Chondrocyte (in vitro differentiated cells): ENCODE measurements around the gene SYNPO2. TPM values are rescaled to one million over a fixed set of nuclear protein-coding genes. Genes with fewer than 3 reads are reported as not detected.

Experiments used
- DNase-seq: peaks from one replicate; pipeline ENCODE4 v3.0.0; 2021; ENCODE audit warnings: mixed read lengths, low spot score
- H3K27ac Mint-ChIP-seq: one replicate; pipeline ENCODE4 v1.8.0; 2021; ENCODE audit warnings: mild to moderate bottlenecking, moderate library complexity, mixed read lengths; ENCODE audit not compliant: unreplicated experiment
- H3K27me3 Mint-ChIP-seq: 2 replicates; pipeline ENCODE4 v1.8.0; 2021; ENCODE audit warnings: low read depth, mixed read lengths
- H3K36me3 Mint-ChIP-seq: 2 replicates; pipeline ENCODE4 v1.8.0; 2021; ENCODE audit warnings: low read depth, mixed read lengths
- H3K4me1 Mint-ChIP-seq: 2 replicates; pipeline ENCODE4 v1.8.0; 2021; ENCODE audit warnings: low read depth, mild to moderate bottlenecking, mixed read lengths
- H3K4me3 Mint-ChIP-seq: one replicate; pipeline ENCODE4 v1.8.0; 2021; ENCODE audit warnings: mild to moderate bottlenecking, moderate library complexity, mixed read lengths; ENCODE audit not compliant: unreplicated experiment
- H3K9me3 Mint-ChIP-seq: 2 replicates; pipeline ENCODE4 v1.8.0; 2021; ENCODE audit warnings: low read depth, mixed read lengths
- total RNA-seq: library from RNA; stranded (reverse); gene quantifications from 3 replicates; pipeline ENCODE4 v1.2.1, GENCODE V29; 2021
- TF ChIP-seq, protein P1 (sequence below): fragments of 200-600 bp; sonication (generic); IDR thresholded peaks from 2 replicates; pipeline ENCODE4 v1.5.0; 2021; ENCODE audit warnings: antibody characterized with exemption, mild to moderate bottlenecking, moderate library complexity

Gene SYNPO2
- total RNA-seq, 1 donor from 2014 or later: 21.5 TPM

DNA sequence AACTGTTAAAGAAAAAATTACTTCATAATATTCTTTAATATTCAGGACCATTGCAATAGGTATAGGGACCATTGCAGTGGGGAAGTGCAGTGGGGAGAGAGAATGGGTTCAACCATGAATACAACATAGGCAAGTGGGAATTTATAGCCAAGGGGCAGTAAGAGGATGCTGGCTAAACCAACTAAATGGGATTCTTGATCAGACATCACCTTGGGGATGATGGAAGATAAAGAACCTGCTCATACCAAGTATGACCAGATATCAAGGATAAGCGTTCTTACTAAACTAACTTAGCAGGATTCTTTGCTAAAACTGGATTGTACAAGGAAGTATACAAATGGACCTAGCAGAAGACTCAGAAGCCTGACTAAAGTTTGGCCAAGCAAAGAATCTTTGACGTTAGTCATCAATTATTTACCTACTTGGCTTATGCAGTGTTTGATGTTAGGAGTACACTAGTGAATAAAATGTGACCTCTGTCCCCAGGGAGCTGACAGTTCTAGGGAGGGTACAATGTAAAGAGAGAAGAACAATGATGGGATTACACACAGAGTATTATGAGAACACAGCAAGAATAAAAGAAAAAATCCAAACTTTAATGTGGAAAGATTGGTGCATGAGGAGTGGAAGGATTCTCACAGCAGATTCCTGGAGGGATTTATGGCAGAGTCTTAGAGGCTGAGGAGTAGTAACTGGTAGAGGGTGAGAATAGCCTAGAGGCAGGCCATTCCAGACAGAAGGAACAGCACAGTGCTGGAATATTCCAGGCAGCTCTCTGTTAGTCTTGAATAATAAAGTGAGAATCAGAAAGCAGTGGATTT is 192.3 kb downstream of the SYNPO2 start:
- Mint-ChIP-seq H3K27me3 (no peaks in the 10 kb centered on the region), H3K27ac (no peak overlapping the region), H3K4me3 (no peak overlapping the region)

GRCh38 chr4:119081542-119081859 is 192.8 kb downstream of the SYNPO2 start:
- Mint-ChIP-seq H3K4me1 (no peaks in the 10 kb centered on the region), H3K27ac (no peak overlapping the region), H3K27me3 (no peaks in the 10 kb centered on the region), H3K4me3 (no peak overlapping the region), H3K36me3 (no peaks in the 10 kb centered on the region), H3K9me3 (peaks cover 7% of the 10 kb centered on the region)
- DNase-seq: no peak
- TF ChIP-seq, protein P1, sequence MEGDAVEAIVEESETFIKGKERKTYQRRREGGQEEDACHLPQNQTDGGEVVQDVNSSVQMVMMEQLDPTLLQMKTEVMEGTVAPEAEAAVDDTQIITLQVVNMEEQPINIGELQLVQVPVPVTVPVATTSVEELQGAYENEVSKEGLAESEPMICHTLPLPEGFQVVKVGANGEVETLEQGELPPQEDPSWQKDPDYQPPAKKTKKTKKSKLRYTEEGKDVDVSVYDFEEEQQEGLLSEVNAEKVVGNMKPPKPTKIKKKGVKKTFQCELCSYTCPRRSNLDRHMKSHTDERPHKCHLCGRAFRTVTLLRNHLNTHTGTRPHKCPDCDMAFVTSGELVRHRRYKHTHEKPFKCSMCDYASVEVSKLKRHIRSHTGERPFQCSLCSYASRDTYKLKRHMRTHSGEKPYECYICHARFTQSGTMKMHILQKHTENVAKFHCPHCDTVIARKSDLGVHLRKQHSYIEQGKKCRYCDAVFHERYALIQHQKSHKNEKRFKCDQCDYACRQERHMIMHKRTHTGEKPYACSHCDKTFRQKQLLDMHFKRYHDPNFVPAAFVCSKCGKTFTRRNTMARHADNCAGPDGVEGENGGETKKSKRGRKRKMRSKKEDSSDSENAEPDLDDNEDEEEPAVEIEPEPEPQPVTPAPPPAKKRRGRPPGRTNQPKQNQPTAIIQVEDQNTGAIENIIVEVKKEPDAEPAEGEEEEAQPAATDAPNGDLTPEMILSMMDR: no peak

More for the DNA sequence above, 192.3 kb downstream of the SYNPO2 start:
- H3K9me3 Mint-ChIP-seq: peaks cover 7% of the 10 kb centered on the region
- H3K36me3 Mint-ChIP-seq: no peaks in the 10 kb centered on the region
- no peaks in the 10 kb centered on the region for H3K4me1 Mint-ChIP-seq
- no peak for DNase-seq
- TF ChIP-seq, protein P1: no peak

DNA sequence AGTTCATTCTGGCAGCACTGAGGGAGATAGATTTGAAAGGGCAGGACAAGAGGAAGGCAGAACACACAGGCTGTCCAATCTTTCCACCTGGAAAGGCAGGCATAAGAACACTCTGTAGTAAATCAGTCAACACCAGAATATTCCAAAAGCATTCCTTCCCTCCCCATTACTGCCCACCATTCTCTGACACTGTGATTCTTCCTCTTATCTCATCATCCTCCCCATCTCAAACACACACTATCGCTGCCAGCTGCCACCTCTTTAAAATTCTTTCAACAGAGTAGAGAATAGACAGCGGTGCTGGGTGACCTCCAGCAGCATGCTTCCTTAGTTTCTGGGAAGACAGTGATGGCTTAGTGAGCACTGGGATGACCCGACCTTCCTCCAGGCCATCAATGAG is 193.3 kb downstream of the SYNPO2 start:
- TF ChIP-seq, protein P1: no peak
- H3K36me3 Mint-ChIP-seq: no peaks in the 10 kb centered on the region
- no peak overlapping the region for H3K27ac Mint-ChIP-seq
- H3K4me3 Mint-ChIP-seq: no peak overlapping the region
- no peak for DNase-seq
- H3K27me3 Mint-ChIP-seq: no peaks in the 10 kb centered on the region
- no peaks in the 10 kb centered on the region for H3K4me1 Mint-ChIP-seq
- peaks cover 7% of the 10 kb centered on the region for H3K9me3 Mint-ChIP-seq

GRCh38 chr4:119082661-119083060 is 194.0 kb downstream of the SYNPO2 start:
- no peak overlapping the region for H3K27ac Mint-ChIP-seq
- peaks cover 7% of the 10 kb centered on the region for H3K9me3 Mint-ChIP-seq
- H3K27me3 Mint-ChIP-seq: no peaks in the 10 kb centered on the region
- no peak overlapping the region for H3K4me3 Mint-ChIP-seq
- no peaks in the 10 kb centered on the region for H3K4me1 Mint-ChIP-seq
- no peaks in the 10 kb centered on the region for H3K36me3 Mint-ChIP-seq
- TF ChIP-seq, protein P1: no peak
- no peak for DNase-seq

DNA sequence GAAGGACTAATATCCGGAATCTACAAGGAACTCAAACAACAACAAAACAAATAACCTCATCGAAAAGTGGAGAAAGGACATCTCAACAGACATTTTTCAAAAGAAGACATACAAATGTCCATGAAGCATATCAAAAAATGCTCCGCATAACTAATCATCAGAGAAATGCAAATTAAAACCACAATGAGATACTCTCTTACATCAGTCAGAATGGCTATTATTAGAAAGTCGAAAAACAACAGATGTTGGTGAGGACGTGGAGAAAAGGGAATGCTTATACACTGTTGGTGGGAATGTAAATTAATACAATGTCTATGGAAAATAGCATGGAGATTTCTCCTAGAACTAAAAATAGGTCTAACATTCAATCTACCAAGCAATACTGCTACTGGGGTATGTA is 195.9 kb downstream of the SYNPO2 start:
- Mint-ChIP-seq H3K36me3 (no peaks in the 10 kb centered on the region), H3K9me3 (peaks cover 7% of the 10 kb centered on the region), H3K27me3 (no peaks in the 10 kb centered on the region), H3K4me3 (no peak overlapping the region), H3K4me1 (no peaks in the 10 kb centered on the region), H3K27ac (no peak overlapping the region)
- TF ChIP-seq, protein P1: no peak
- no peak for DNase-seq
